B cell (primary cell): ENCODE results near the gene APBA3. TPM values are rescaled to one million over a fixed set of nuclear protein-coding genes. Genes with fewer than 3 reads are reported as not detected.

Experiments
- ATAC-seq: fragments of 200-7000 bp; cut with Tn5 transposase; one replicate; pipeline ENCODE4 v1.10.0; 2021; ENCODE audit warnings: low read depth, mild to moderate bottlenecking, moderate number of reproducible peaks, moderate library complexity
- CTCF ChIA-PET: fragments of 350-600 bp; sonication (Branson Sonifier 250); formaldehyde crosslinking; loops from one replicate; lab custom pipeline; 2021; ENCODE audit warnings: antibody characterized with exemption, inconsistent platforms; lab: Charles Lee
- POLR2A ChIA-PET: fragments of 350-600 bp; sonication (Branson Sonifier 250); formaldehyde crosslinking; loops from one replicate; lab custom pipeline; 2021; ENCODE audit warnings: antibody characterized with exemption; lab: Charles Lee
- DNase-seq: peaks from one replicate; pipeline ENCODE4 v3.0.0; 2013
- H2AFZ ChIP-seq: 2 replicates; pipeline ENCODE4 v1.6.1; 2012; ENCODE audit warnings: mild to moderate bottlenecking, low read depth, low read length; ENCODE audit not compliant: insufficient read depth, poor library complexity, severe bottlenecking
- H3K27ac ChIP-seq, 2 donors: 1 replicate in 1 of 2; 2 replicates in 1 of 2; pipeline ENCODE4 v1.5.1; 2012 to 2013; ENCODE audit warnings: low read length in 2 of 2, mild to moderate bottlenecking in 2 of 2, moderate library complexity in 1 of 2
- H3K27me3 ChIP-seq, 4 experiments: fragments of 200-600 bp in 1 of 4; sonication (generic) in 1 of 4; replicated peaks in 1 of 4; 1 replicate in 2 of 4; 2 replicates in 2 of 4; pipeline versions ENCODE4 v1.6.1 to v1.7.0; 2013 to 2016; ENCODE audit warnings: low read length in 3 of 4, mild to moderate bottlenecking in 2 of 4, mixed read lengths in 1 of 4, moderate library complexity in 1 of 4; ENCODE audit not compliant: insufficient read depth in 4 of 4, control insufficient read depth in 3 of 4; ENCODE audit errors: control extremely low read depth in 1 of 4
- H3K36me3 ChIP-seq, 2 experiments: replicated peaks in 1 of 2; 1 replicate in 1 of 2; 2 replicates in 1 of 2; pipeline versions ENCODE4 v1.6.1 to v1.7.1; 2013; ENCODE audit warnings: low read length in 1 of 2; ENCODE audit not compliant: insufficient read depth in 2 of 2, control insufficient read depth in 1 of 2; ENCODE audit errors: control extremely low read depth in 1 of 2, extremely low read depth in 1 of 2
- H3K4me1 ChIP-seq, 2 donors: fragments of 200-600 bp in 1 of 2; sonication (generic) in 1 of 2; 1 replicate in 1 of 2; 2 replicates in 1 of 2; pipeline versions ENCODE4 v1.5.1 to v1.6.1; 2013 to 2017; ENCODE audit warnings: low read length in 2 of 2; ENCODE audit not compliant: control insufficient read depth in 2 of 2, insufficient read depth in 2 of 2
- H3K4me2 ChIP-seq: replicated peaks from 2 replicates; pipeline ENCODE3; 2012; ENCODE audit warnings: mild to moderate bottlenecking, low read depth, low read length; ENCODE audit not compliant: poor library complexity, severe bottlenecking
- H3K4me3 ChIP-seq, 5 experiments: fragments of 200-600 bp in 1 of 5; sonication (generic) in 1 of 5; 1 replicate in 3 of 5; 2 replicates in 2 of 5; pipeline versions ENCODE4 v1.5.1 to v1.7.0; 2011 to 2016; ENCODE audit warnings: low read length in 4 of 5, mild to moderate bottlenecking in 4 of 5, low read depth in 2 of 5, control low read depth in 1 of 5, moderate library complexity in 1 of 5; ENCODE audit not compliant: insufficient read depth in 1 of 5; ENCODE audit errors: control extremely low read depth in 1 of 5, extremely low read depth in 1 of 5
- H3K79me2 ChIP-seq: fragments of 200-600 bp; sonication (generic); one replicate; pipeline ENCODE4 v1.6.0; 2016; ENCODE audit warnings: low read length; ENCODE audit not compliant: control insufficient read depth, insufficient read depth
- H3K9ac ChIP-seq: fragments of 200-600 bp; sonication (generic); 2 replicates; pipeline ENCODE4 v1.6.1; 2017; ENCODE audit warnings: mild to moderate bottlenecking, low read length, moderate library complexity
- H3K9me3 ChIP-seq, 3 donors: one replicate each; pipeline versions ENCODE4 v1.6.1 to v1.7.1; 2013; ENCODE audit warnings: low read length in 2 of 3; ENCODE audit not compliant: control insufficient read depth in 2 of 3, insufficient read depth in 1 of 3; ENCODE audit errors: control extremely low read depth in 1 of 3
- H4K20me1 ChIP-seq: 2 replicates; pipeline ENCODE4 v1.6.0; 2012; ENCODE audit warnings: mild to moderate bottlenecking, low read length; ENCODE audit not compliant: insufficient read depth, control insufficient read depth, poor library complexity, severe bottlenecking
- H3K27ac Mint-ChIP-seq: one replicate; pipeline ENCODE4 v1.8.0; 2021; ENCODE audit warnings: mixed read lengths
- H3K27me3 Mint-ChIP-seq: one replicate; pipeline ENCODE4 v1.8.0; 2021; ENCODE audit warnings: mixed read lengths
- H3K4me1 Mint-ChIP-seq: one replicate; pipeline ENCODE4 v1.8.0; 2021; ENCODE audit warnings: mixed read lengths
- H3K4me3 Mint-ChIP-seq: one replicate; pipeline ENCODE4 v1.8.0; 2021; ENCODE audit warnings: mixed read lengths
- H3K9me3 Mint-ChIP-seq: one replicate; pipeline ENCODE4 v1.8.0; 2022; ENCODE audit warnings: mixed read lengths; ENCODE audit not compliant: insufficient read depth
- CTCF ChIP-seq: fragments of 200-600 bp; IDR thresholded peaks from one replicate; pipeline ENCODE4 v1.8.0; 2022; ENCODE audit warnings: antibody characterized with exemption, mild to moderate bottlenecking
- EZH2 ChIP-seq: IDR thresholded peaks from 2 replicates; pipeline ENCODE4 v1.6.1; 2012; ENCODE audit warnings: borderline replicate concordance, low read depth, mild to moderate bottlenecking, moderate library complexity, low read length; ENCODE audit not compliant: insufficient read depth, poor library complexity, severe bottlenecking
- WGBS: methylation state at CpG from one replicate; pipeline ENCODE4 v1.1.5; 2013; ENCODE audit warnings: missing lambda C conversion rate; ENCODE audit not compliant: insufficient coverage; 5-methylcytosine and 5-hydroxymethylcytosine counted together
- intact Hi-C: fragments of 100-400 bp; cut with micrococcal nuclease; formaldehyde crosslinking; loops from one replicate; pipeline ENCODE4 v1.10.0; 2022
- polyA plus RNA-seq: library from polyadenylated mRNA; depleted of rRNA; stranded (reverse); fragments of >200 nt; gene quantifications from 2 replicates; pipeline ENCODE4 v1.2.3, GENCODE V29; 2012
- total RNA-seq, 2 donors: library from RNA; stranded (reverse); fragments of 120-200 nt in 1 of 2; gene quantifications; 1 replicate in 1 of 2; 2 replicates in 1 of 2; pipeline versions ENCODE4 v1.2.3 to v1.2.4, GENCODE V29; 2013 to 2022

The APBA3 gene
- total and polyA plus RNA-seq, 2 donors (not counting 1 experiment from before 2014, with no cell fraction given): 61.4 to 91.2 TPM

GRCh38 chr19:3762501-3763459 is 1.3 kb upstream of the APBA3 start, which contains the start of gene MRPL54:
Gene MRPL54 (plus strand): TSS chr19:3762682. CDS start chr19:3762701, 19 bp downstream.
- peaks cover 52% of the 10 kb centered on the region for H3K79me2 ChIP-seq
- POLR2A ChIA-PET: interaction anchor here (0.5 to 2.2 kb wide), 14 partner anchors 49 to 1924 kb away, joined by 3 to 14 read pairs (median 4); partner anchors contain the start of genes DAPK3, DOHH, EEF2 and FEM1A
- DNase-seq: peak; percentile 100
- no peaks in the 10 kb centered on the region for H3K27me3 ChIP-seq
- H3K36me3 ChIP-seq: peaks cover 0 to 36% of the 10 kb centered on the region in 2 experiments
- peak within 1 kb of the TSS; percentile 99 for H3K4me3 Mint-ChIP-seq
- H3K9me3 ChIP-seq: peaks cover 0 to 3% (median 0%) of the 10 kb centered on the region in 3 donors
- TF ChIP-seq EZH2: no peak
- CTCF ChIA-PET: interaction anchor here (0.6 to 2.9 kb wide), 18 partner anchors 9 to 1065 kb away, joined by 3 to 15 read pairs (median 3); partner anchors contain the start of genes EEF2, PIP5K1C and RAX2
- H4K20me1 ChIP-seq: peaks cover 28% of the 10 kb centered on the region
- peak within 1 kb of the TSS; percentile 95 for H3K4me2 ChIP-seq
- ATAC-seq: peak; percentile 78
- peak within 1 kb of the TSS; percentile 85 for H2AFZ ChIP-seq
- peak within 1 kb of the TSS; percentile 100 for H3K27ac ChIP-seq
- H3K4me3 ChIP-seq: peak within 1 kb of the TSS; percentile 49 to 99 (median 97)
- peak within 1 kb of the TSS; percentile 100 for H3K9ac ChIP-seq
- H3K27ac Mint-ChIP-seq: peak within 1 kb of the TSS; percentile 100
- no peaks in the 10 kb centered on the region for H3K9me3 Mint-ChIP-seq
- intact Hi-C loops: loop anchor here (1.0 to 10.0 kb wide), 10 partner anchors 50 to 1922 kb away; partner anchors contain the start of genes ANKRD24, CHAF1A, DPP9 and EEF2
- peaks cover 25 to 35% of the 10 kb centered on the region in 2 donors for H3K4me1 ChIP-seq
- under 1% methylated on average over 43 of the region's 47 CpGs for WGBS
- H3K4me1 Mint-ChIP-seq: peaks cover 37% of the 10 kb centered on the region
- H3K27me3 Mint-ChIP-seq: no peaks in the 10 kb centered on the region

GRCh38 chr19:3762130-3762473 is 610 bp upstream of the APBA3 start:
- Mint-ChIP-seq H3K4me3 (peak overlapping the region; percentile 99), H3K27me3 (no peaks in the 10 kb centered on the region), H3K9me3 (no peaks in the 10 kb centered on the region), H3K4me1 (peaks cover 37% of the 10 kb centered on the region), H3K27ac (peak overlapping the region; percentile 100)
- Histone ChIP-seq H3K9ac (peak overlapping the region; percentile 100), H3K4me3 (peak overlapping the region in 3 of 5 experiments; percentile 89 to 99 (median 97)), H4K20me1 (peaks cover 21% of the 10 kb centered on the region), H3K27ac (peak overlapping the region; percentile 100), H3K79me2 (peaks cover 53% of the 10 kb centered on the region), H3K4me2 (peak overlapping the region; percentile 95), H3K36me3 (peaks cover 0 to 29% of the 10 kb centered on the region in 2 experiments), H3K4me1 (peaks cover 25 to 35% of the 10 kb centered on the region in 2 donors), H3K9me3 (peaks cover 0 to 3% (median 0%) of the 10 kb centered on the region in 3 donors), H3K27me3 (no peaks in the 10 kb centered on the region), H2AFZ (peak overlapping the region; percentile 85)
- ATAC-seq: no peak
- POLR2A ChIA-PET: interaction anchor here (0.5 to 2.2 kb wide), 9 partner anchors 50 to 1924 kb away, joined by 3 to 14 read pairs (median 5); partner anchors contain the start of genes DAPK3, DOHH, EEF2 and FEM1A
- no CpG with 5 or more reads among the region's 1 CpG for WGBS
- no peak for TF ChIP-seq EZH2
- TF ChIP-seq CTCF: no peak
- intact Hi-C loops: loop anchor here (2.0 to 10.0 kb wide), 8 partner anchors 51 to 1923 kb away; partner anchors contain the start of genes CHAF1A, DPP9, EEF2 and FZR1
- no peak for DNase-seq
- CTCF ChIA-PET: interaction anchor here (0.6 to 2.9 kb wide), 18 partner anchors 10 to 1065 kb away, joined by 3 to 15 read pairs (median 3); partner anchors contain the start of genes EEF2, PIP5K1C and RAX2
